Stimulated activated CD4-positive, alpha-beta T cell treated with anti-CD3 and anti-CD28 coated beads, Interleukin-12 subunit alpha, Interleukin-12 subunit beta, amount 100 ng/mL, for 24 hours (primary cell): ENCODE results near the gene PTGR3.

Experiments
- DNase-seq, 2 experiments: peaks; one replicate each; pipeline ENCODE4 v3.0.0-alpha.2; 2020; ENCODE audit warnings: low read depth in 2 of 2

Gene PTGR3

GRCh38 chr18:75209129-75209950 is at the start of gene PTGR3:
Gene PTGR3, minus strand, starts transcription at chr18:75209139. Its CDS starts 81 bp downstream, at chr18:75209058.
- peak; percentile 59 to 71 for DNase-seq

- DNase-seq, result no peak
Measured at GRCh38 chr18:75257605-75258004, 48.7 kb upstream of the PTGR3 start.

GRCh38 chr18:75256376-75256775 is 47.4 kb upstream of the PTGR3 start:
- no peak for DNase-seq

- DNase-seq, result no peak
Measured at GRCh38 chr18:75255094-75255493, 46.2 kb upstream of the PTGR3 start.

GRCh38 chr18:75253784-75254183 is 44.8 kb upstream of the PTGR3 start:
- no peak for DNase-seq

- DNase-seq, result no peak
Measured at GRCh38 chr18:75253043-75253442, 44.1 kb upstream of the PTGR3 start.

- no peak for DNase-seq
Measured at GRCh38 chr18:75252136-75252535, 43.2 kb upstream of the PTGR3 start.

GRCh38 chr18:75251466-75251865 is 42.5 kb upstream of the PTGR3 start:
- DNase-seq, result no peak

GRCh38 chr18:75250471-75250821 is 41.5 kb upstream of the PTGR3 start:
- DNase-seq, result no peak

- no peak for DNase-seq
Measured at GRCh38 chr18:75249672-75250470, 40.9 kb upstream of the PTGR3 start.

- no peak for DNase-seq
Measured at GRCh38 chr18:75249175-75249518, 40.2 kb upstream of the PTGR3 start.

GRCh38 chr18:75248426-75249174 is 39.7 kb upstream of the PTGR3 start:
- no peak for DNase-seq

GRCh38 chr18:75247611-75248421 is 38.9 kb upstream of the PTGR3 start:
- DNase-seq, result no peak

GRCh38 chr18:75246721-75247610 is 38.0 kb upstream of the PTGR3 start:
- DNase-seq, result no peak

GRCh38 chr18:75244351-75245313 is 35.7 kb upstream of the PTGR3 start:
- no peak for DNase-seq

GRCh38 chr18:75241705-75242104 is 32.8 kb upstream of the PTGR3 start:
- no peak for DNase-seq

- no peak for DNase-seq
Measured at GRCh38 chr18:75240433-75240832, 31.5 kb upstream of the PTGR3 start.

- no peak for DNase-seq
Measured at GRCh38 chr18:75238786-75239185, 29.8 kb upstream of the PTGR3 start.

- DNase-seq, result no peak
Measured at GRCh38 chr18:75238100-75238499, 29.2 kb upstream of the PTGR3 start.
